Naive B cell (primary cell): Measurements from ENCODE around the gene SPP2. TPM values are rescaled to one million over a fixed set of nuclear protein-coding genes. Genes with fewer than 3 reads are reported as not detected.

Source experiments
- ATAC-seq, 2 donors: fragments of 150-1000 bp; cut with Tn5 transposase; 2 replicates each; pipeline ENCODE4 v1.10.0; 2021; ENCODE audit warnings: low read depth in 2 of 2, mild to moderate bottlenecking in 2 of 2, moderate library complexity in 2 of 2
- DNase-seq: peaks from one replicate; pipeline ENCODE4 v3.0.0; 2022
- H3K27ac Mint-ChIP-seq, 6 donors: one replicate each; pipeline ENCODE4 v1.8.0; 2020 to 2022; ENCODE audit warnings: mild to moderate bottlenecking in 6 of 6, mixed read lengths in 6 of 6, moderate library complexity in 5 of 6, inconsistent platforms in 2 of 6
- H3K27me3 Mint-ChIP-seq, 3 donors: one replicate each; pipeline ENCODE4 v1.8.0; 2021 to 2022; ENCODE audit warnings: mixed read lengths in 3 of 3, mild to moderate bottlenecking in 1 of 3
- H3K36me3 Mint-ChIP-seq, 2 donors: one replicate each; pipeline ENCODE4 v1.8.0; 2020 to 2022; ENCODE audit warnings: mixed read lengths in 2 of 2, inconsistent platforms in 1 of 2, mild to moderate bottlenecking in 1 of 2
- H3K4me1 Mint-ChIP-seq, 3 donors: one replicate each; pipeline ENCODE4 v1.8.0; 2020 to 2022; ENCODE audit warnings: mixed read lengths in 3 of 3, inconsistent platforms in 1 of 3, mild to moderate bottlenecking in 1 of 3, moderate library complexity in 1 of 3
- H3K4me3 Mint-ChIP-seq, 8 donors: one replicate each; pipeline ENCODE4 v1.8.0; 2020 to 2022; ENCODE audit warnings: mild to moderate bottlenecking in 8 of 8, mixed read lengths in 8 of 8, moderate library complexity in 8 of 8, inconsistent platforms in 2 of 8
- H3K9me3 Mint-ChIP-seq, 7 donors: one replicate each; pipeline ENCODE4 v1.8.0; 2020 to 2022; ENCODE audit warnings: mixed read lengths in 7 of 7, mild to moderate bottlenecking in 5 of 7, inconsistent platforms in 2 of 7, moderate library complexity in 1 of 7
- polyA plus RNA-seq, 6 donors: library from polyadenylated mRNA; unstranded; fragments of 300-500 nt; fragmentation: Illumina TruSeq; gene quantifications; one replicate each; pipeline ENCODE4 v1.2.3, GENCODE V29; 2021; ENCODE audit warnings: low read depth in 6 of 6

The SPP2 gene
- polyA plus RNA-seq, 6 donors from 2014 or later: not detected

DNA sequence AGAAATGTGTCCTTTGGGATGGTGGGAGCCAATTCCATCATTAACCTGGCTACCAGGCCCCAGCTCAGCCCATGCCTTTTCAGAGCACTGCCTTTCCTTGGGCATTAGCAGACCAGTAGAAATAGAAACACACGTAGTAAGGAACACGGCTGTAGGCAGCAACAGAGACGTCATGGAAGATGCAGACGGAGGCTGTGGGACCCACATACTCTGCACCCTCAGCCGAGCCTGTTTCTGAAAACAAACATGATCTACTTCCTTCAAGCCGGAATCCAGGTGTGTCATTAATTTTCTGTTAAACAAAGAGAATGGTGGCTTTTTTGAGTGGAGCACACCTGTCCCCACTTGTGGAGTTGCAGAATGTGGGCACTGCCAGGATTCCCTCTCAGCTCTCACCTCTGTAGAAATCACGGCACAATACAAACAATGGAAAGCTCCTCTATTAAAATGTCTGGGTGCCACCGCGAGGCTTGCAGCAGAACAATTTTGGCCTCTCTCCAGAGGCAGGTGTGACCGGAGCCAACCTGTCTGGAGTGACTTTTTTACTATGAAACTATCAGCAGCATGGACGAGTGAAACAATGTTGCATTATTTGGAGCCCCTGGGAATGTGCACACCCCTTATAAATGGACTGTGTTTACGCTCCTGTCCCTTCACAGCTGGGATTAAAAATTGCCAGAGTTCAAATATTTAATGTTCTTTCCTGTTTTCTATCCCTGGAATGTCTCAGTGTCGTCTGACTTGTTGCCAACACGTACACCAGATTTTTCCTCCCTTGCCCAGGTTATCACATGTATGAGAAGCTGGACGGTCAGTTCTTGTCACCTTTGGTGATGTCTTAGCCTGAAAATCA lies 31.7 kb downstream of the SPP2 start:
- H3K27ac Mint-ChIP-seq: peak overlapping the region in 1 of 6 donors; percentile 4
- H3K4me1 Mint-ChIP-seq: peaks cover 8 to 9% (median 8%) of the 10 kb centered on the region in 3 donors
- H3K9me3 Mint-ChIP-seq: peaks cover 0 to 15% (median 2%) of the 10 kb centered on the region in 7 donors
- peaks cover 50 to 54% (median 51%) of the 10 kb centered on the region in 3 donors for H3K27me3 Mint-ChIP-seq
- H3K36me3 Mint-ChIP-seq: no peaks in the 10 kb centered on the region
- ATAC-seq: no peak
- DNase-seq: no peak
- no peak overlapping the region for H3K4me3 Mint-ChIP-seq

GRCh38 chr2:234083572-234084348 lies 33.3 kb downstream of the SPP2 start:
- Mint-ChIP-seq H3K4me1 (peaks cover 8 to 9% (median 8%) of the 10 kb centered on the region in 3 donors), H3K27me3 (peaks cover 51 to 59% (median 54%) of the 10 kb centered on the region in 3 donors), H3K9me3 (peaks cover 0 to 25% (median 9%) of the 10 kb centered on the region in 7 donors), H3K36me3 (peaks cover 0 to 8% of the 10 kb centered on the region in 2 donors), H3K4me3 (no peak overlapping the region), H3K27ac (peak overlapping the region in 1 of 6 donors; percentile 42)
- ATAC-seq (no peak), DNase-seq (no peak)

DNA sequence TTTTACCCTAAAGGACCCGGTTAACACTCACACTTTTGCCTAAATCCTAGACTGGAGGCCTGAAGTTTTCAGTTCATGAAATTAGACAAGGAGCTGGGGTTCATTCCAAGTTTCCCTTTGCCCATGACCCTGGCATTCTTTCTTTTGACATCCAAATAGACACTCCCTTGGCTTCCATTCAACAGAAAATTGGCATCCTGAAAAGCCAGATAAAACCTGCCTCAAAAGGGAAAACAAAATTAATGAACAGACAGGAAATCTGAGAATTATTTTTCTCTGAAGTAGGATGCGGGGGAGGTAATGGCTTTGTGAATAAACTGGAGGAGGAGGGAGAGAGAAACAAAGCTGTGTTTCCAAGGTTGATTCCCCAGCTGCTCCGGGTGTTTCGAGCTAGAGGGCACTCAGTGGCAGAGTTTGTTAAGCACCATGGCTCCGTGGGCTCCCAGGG lies 41.0 kb downstream of the SPP2 start:
- no peaks in the 10 kb centered on the region for H3K4me1 Mint-ChIP-seq
- no peak for DNase-seq
- peaks cover 11 to 40% (median 31%) of the 10 kb centered on the region in 3 donors for H3K27me3 Mint-ChIP-seq
- peaks cover 0 to 22% (median 7%) of the 10 kb centered on the region in 7 donors for H3K9me3 Mint-ChIP-seq
- ATAC-seq: no peak
- H3K36me3 Mint-ChIP-seq: peaks cover 0 to 8% of the 10 kb centered on the region in 2 donors
- no peak overlapping the region for H3K27ac Mint-ChIP-seq
- no peak overlapping the region for H3K4me3 Mint-ChIP-seq

- DNase-seq (no peak), ATAC-seq (no peak)
- Mint-ChIP-seq H3K4me3 (no peak overlapping the region), H3K4me1 (no peaks in the 10 kb centered on the region), H3K36me3 (peaks cover 0 to 8% of the 10 kb centered on the region in 2 donors), H3K27me3 (peaks cover 9 to 39% (median 31%) of the 10 kb centered on the region in 3 donors), H3K9me3 (peaks cover 0 to 22% (median 7%) of the 10 kb centered on the region in 7 donors), H3K27ac (peak overlapping the region in 1 of 6 donors; percentile 17)
These were observed 41.4 kb downstream of the SPP2 start for GRCh38 chr2:234091883-234092282.

DNA sequence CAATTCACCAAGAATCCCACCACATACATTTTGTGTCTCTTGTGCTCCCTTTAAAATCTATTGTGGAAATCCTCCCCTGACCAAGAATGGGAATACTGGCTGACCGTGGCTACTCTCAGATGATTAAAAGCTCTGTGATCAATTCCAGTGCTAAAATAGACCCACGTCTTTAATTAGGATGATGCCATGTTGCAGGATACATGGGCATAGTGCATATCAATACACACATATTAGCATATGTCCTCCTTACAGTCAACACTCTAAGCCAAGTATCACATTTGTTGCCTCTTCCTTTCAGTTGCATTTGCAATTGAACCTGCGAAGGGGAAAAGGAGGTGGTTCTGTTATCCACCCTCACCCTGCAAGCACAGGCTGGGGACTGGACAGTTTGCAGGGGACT lies 41.8 kb downstream of the SPP2 start:
- Mint-ChIP-seq H3K4me1 (no peaks in the 10 kb centered on the region), H3K27me3 (peaks cover 4 to 39% (median 31%) of the 10 kb centered on the region in 3 donors), H3K36me3 (peaks cover 0 to 8% of the 10 kb centered on the region in 2 donors), H3K4me3 (no peak overlapping the region), H3K9me3 (peaks cover 0 to 21% (median 5%) of the 10 kb centered on the region in 7 donors), H3K27ac (no peak overlapping the region)
- DNase-seq (no peak), ATAC-seq (no peak)

- no peak overlapping the region for H3K4me3 Mint-ChIP-seq
- peaks cover 13 to 23% (median 18%) of the 10 kb centered on the region in 3 donors for H3K4me1 Mint-ChIP-seq
- no peak for ATAC-seq
- H3K27me3 Mint-ChIP-seq: peaks cover 0 to 30% (median 22%) of the 10 kb centered on the region in 3 donors
- no peaks in the 10 kb centered on the region for H3K36me3 Mint-ChIP-seq
- no peak for DNase-seq
- H3K9me3 Mint-ChIP-seq: no peaks in the 10 kb centered on the region
- no peak overlapping the region for H3K27ac Mint-ChIP-seq
These were observed 44.8 kb downstream of the SPP2 start for GRCh38 chr2:234095301-234095700.

DNA sequence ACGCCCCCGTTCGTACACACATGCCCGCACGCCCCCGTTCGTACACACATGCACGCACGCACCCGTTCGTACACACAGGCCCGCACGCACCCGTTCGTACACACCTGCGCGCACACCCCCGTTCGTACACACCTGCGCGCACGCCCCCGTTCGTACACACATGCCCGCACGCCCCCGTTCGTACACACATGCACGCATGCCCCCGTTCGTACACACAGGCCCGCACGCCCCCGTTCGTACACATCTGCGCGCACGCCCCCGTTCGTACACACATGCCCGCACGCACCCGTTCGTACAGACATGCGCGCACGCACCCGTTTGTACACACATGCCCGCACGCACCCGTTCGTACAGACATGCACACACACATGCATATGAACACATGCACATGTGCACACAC lies 45.7 kb downstream of the SPP2 start:
- Mint-ChIP-seq H3K4me3 (no peak overlapping the region), H3K4me1 (peaks cover 13 to 23% (median 18%) of the 10 kb centered on the region in 3 donors), H3K36me3 (no peaks in the 10 kb centered on the region), H3K27ac (peak overlapping the region in 1 of 6 donors; percentile 10), H3K9me3 (no peaks in the 10 kb centered on the region), H3K27me3 (peaks cover 7 to 33% (median 24%) of the 10 kb centered on the region in 3 donors)
- no peak for DNase-seq
- no peak for ATAC-seq

- Mint-ChIP-seq H3K36me3 (no peaks in the 10 kb centered on the region), H3K27me3 (peaks cover 13 to 33% (median 24%) of the 10 kb centered on the region in 3 donors), H3K4me1 (peaks cover 13 to 23% (median 18%) of the 10 kb centered on the region in 3 donors), H3K4me3 (peak overlapping the region in 3 of 8 donors; percentile 37 to 52 (median 51)), H3K27ac (peak overlapping the region in 2 of 6 donors; percentile 59 to 67), H3K9me3 (no peaks in the 10 kb centered on the region)
- no peak for DNase-seq
- ATAC-seq: peak; percentile 73 to 74
These were observed 48.2 kb downstream of the SPP2 start for GRCh38 chr2:234098681-234099080.

- peak; percentile 84 to 86 for ATAC-seq
- Mint-ChIP-seq H3K9me3 (no peaks in the 10 kb centered on the region), H3K4me3 (peak overlapping the region in 3 of 8 donors; percentile 37 to 52 (median 51)), H3K27ac (no peak overlapping the region), H3K4me1 (peaks cover 13 to 23% (median 18%) of the 10 kb centered on the region in 3 donors), H3K36me3 (no peaks in the 10 kb centered on the region), H3K27me3 (peaks cover 13 to 34% (median 30%) of the 10 kb centered on the region in 3 donors)
- peak; percentile 33 for DNase-seq
These were observed 48.8 kb downstream of the SPP2 start for GRCh38 chr2:234099266-234099665.

- Mint-ChIP-seq H3K4me3 (no peak overlapping the region), H3K27ac (no peak overlapping the region), H3K36me3 (no peaks in the 10 kb centered on the region), H3K4me1 (peaks cover 13 to 23% (median 18%) of the 10 kb centered on the region in 3 donors), H3K9me3 (no peaks in the 10 kb centered on the region), H3K27me3 (peaks cover 13 to 41% (median 41%) of the 10 kb centered on the region in 3 donors)
- DNase-seq (no peak), ATAC-seq (no peak)
These were observed 50.2 kb downstream of the SPP2 start for GRCh38 chr2:234100686-234101085.

GRCh38 chr2:234102112-234102511 lies 51.6 kb downstream of the SPP2 start:
- H3K36me3 Mint-ChIP-seq: no peaks in the 10 kb centered on the region
- H3K27me3 Mint-ChIP-seq: peaks cover 13 to 53% (median 51%) of the 10 kb centered on the region in 3 donors
- peaks cover 13 to 23% (median 18%) of the 10 kb centered on the region in 3 donors for H3K4me1 Mint-ChIP-seq
- H3K27ac Mint-ChIP-seq: peak overlapping the region in 1 of 6 donors; percentile 88
- DNase-seq (no peak), ATAC-seq (no peak)
- peaks cover 0 to 3% (median 2%) of the 10 kb centered on the region in 7 donors for H3K9me3 Mint-ChIP-seq
- H3K4me3 Mint-ChIP-seq: no peak overlapping the region

GRCh38 chr2:234107861-234108260 lies 57.4 kb downstream of the SPP2 start:
- no peak overlapping the region for H3K27ac Mint-ChIP-seq
- H3K9me3 Mint-ChIP-seq: peaks cover 0 to 3% (median 2%) of the 10 kb centered on the region in 7 donors
- no peaks in the 10 kb centered on the region for H3K4me1 Mint-ChIP-seq
- ATAC-seq (no peak), DNase-seq (no peak)
- H3K36me3 Mint-ChIP-seq: no peaks in the 10 kb centered on the region
- H3K27me3 Mint-ChIP-seq: peaks cover 5 to 45% (median 45%) of the 10 kb centered on the region in 3 donors
- no peak overlapping the region for H3K4me3 Mint-ChIP-seq

DNA sequence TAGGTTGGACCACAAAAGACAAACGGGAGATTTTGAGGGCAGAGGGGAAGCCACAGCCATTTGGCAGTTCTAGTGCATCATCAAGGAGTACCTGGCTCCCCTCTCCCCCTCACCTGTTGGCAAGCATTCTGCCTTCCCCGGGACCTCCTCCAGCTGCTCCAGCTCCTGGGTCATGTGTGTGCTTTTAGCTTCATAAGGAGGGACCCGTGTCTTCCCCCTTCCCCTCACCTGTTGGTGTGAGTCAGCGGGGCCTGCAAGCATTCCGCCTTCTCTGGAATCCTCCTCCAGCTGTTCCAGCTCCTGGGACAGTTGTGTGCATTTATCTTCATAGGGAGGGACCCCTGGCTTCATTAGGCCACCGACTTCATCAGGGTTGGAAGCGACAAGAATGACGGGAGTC lies 58.8 kb downstream of the SPP2 start:
- Mint-ChIP-seq H3K36me3 (peaks cover 0 to under 1% of the 10 kb centered on the region in 2 donors), H3K4me3 (no peak overlapping the region), H3K27ac (no peak overlapping the region), H3K9me3 (peaks cover 0 to 3% (median 2%) of the 10 kb centered on the region in 7 donors), H3K4me1 (peaks cover 0 to 2% (median 0%) of the 10 kb centered on the region in 3 donors), H3K27me3 (peaks cover 10 to 44% (median 41%) of the 10 kb centered on the region in 3 donors)
- ATAC-seq (no peak), DNase-seq (no peak)
